Kidney (tissue), 14 donors: Measurements from ENCODE around the gene JPH3. TPM values are rescaled to one million over a fixed set of nuclear protein-coding genes. Genes with fewer than 3 reads are reported as not detected.
A peak's percentile ranks its signal among the peaks of the same experiment; 100 is the strongest.

Experiments used
- DNase-seq, 5 donors: peaks; one replicate each; pipeline ENCODE4 v3.0.0-alpha.2; 2013 to 2020
- FAIRE-seq: peaks from 2 replicates; lab custom pipeline; 2012; peaks lifted over from hg19 to GRCh38; lab: Jason Lieb, UNC
- H3K27ac ChIP-seq, 2 donors: one replicate each; pipeline ENCODE4 v1.7.0; 2013; ENCODE audit warnings: low read depth in 2 of 2, low read length in 2 of 2, inconsistent platforms in 1 of 2
- H3K27me3 ChIP-seq: one replicate; pipeline ENCODE4 v1.7.1; 2013; ENCODE audit warnings: low read length, inconsistent platforms; ENCODE audit not compliant: control insufficient read depth, insufficient read depth
- H3K36me3 ChIP-seq, 3 donors: one replicate each; pipeline versions ENCODE4 v1.7.0 to v1.7.1; 2013; ENCODE audit warnings: low read length in 3 of 3, control low read depth in 1 of 3, inconsistent platforms in 1 of 3; ENCODE audit not compliant: insufficient read depth in 3 of 3, control insufficient read depth in 2 of 3
- H3K4me1 ChIP-seq, 3 donors: one replicate each; pipeline versions ENCODE4 v1.7.0 to v1.7.1; 2013; ENCODE audit warnings: low read length in 3 of 3, inconsistent platforms in 1 of 3, low read depth in 1 of 3; ENCODE audit not compliant: control insufficient read depth in 2 of 3, insufficient read depth in 2 of 3
- H3K4me3 ChIP-seq, 3 donors: one replicate each; pipeline versions ENCODE4 v1.7.0 to v1.8.1; 2013; ENCODE audit warnings: low read length in 3 of 3, control low read depth in 1 of 3, inconsistent platforms in 1 of 3
- H3K9ac ChIP-seq, 3 donors: one replicate each; pipeline versions ENCODE4 v1.7.0 to v1.7.1; 2013; ENCODE audit warnings: low read length in 3 of 3, control low read depth in 1 of 3, inconsistent platforms in 1 of 3
- H3K9me3 ChIP-seq, 3 donors: one replicate each; pipeline versions ENCODE4 v1.7.0 to v1.7.1; 2013; ENCODE audit warnings: low read length in 3 of 3, control low read depth in 1 of 3, inconsistent platforms in 1 of 3; ENCODE audit not compliant: control insufficient read depth in 2 of 3, insufficient read depth in 1 of 3
- CTCF ChIP-seq: IDR thresholded peaks from 3 replicates; pipeline ENCODE4 v1.5.1; 2012; ENCODE audit warnings: mild to moderate bottlenecking, moderate library complexity, borderline replicate concordance; ENCODE audit not compliant: insufficient read depth; ENCODE audit errors: extremely low read depth
- intact Hi-C: fragments of 100-400 bp; cut with DNase I; formaldehyde crosslinking; loops from one replicate; pipeline ENCODE4 v1.11.1; 2022
- polyA plus RNA-seq: library from polyadenylated mRNA; stranded (reverse); fragments of 350-450 nt; fragmentation: Illumina TruSeq; extraction: RNeasy Lipid Tissue Mini Kit (QIAGEN cat#74804); gene quantifications from one replicate; pipeline ENCODE4 v1.2.3, GENCODE V29; 2014; ENCODE audit warnings: low read depth, low replicate concordance; ENCODE audit not compliant: insufficient read depth
- total RNA-seq: library from RNA; stranded (reverse); fragmentation: NEBNext Ultra II Directional; extraction: Animal tissue kit (Norgen Biotek cat#: 25700); gene quantifications from one replicate; pipeline ENCODE4 v1.2.1, GENCODE V29; 2021
- donor health status: control.
- donor health status: control.
- donor health status: control.
- donor health status: control.
- donor health status: control.
- donor health status: DM: yes; HTN: yes; CAD: no.
- donor health status: Normal renal cell carcinoma (clear cell type).

JPH3 gene
- total and polyA plus RNA-seq, 2 donors from 2014 or later = 0.69 TPM; not detected in 1

- TF ChIP-seq CTCF = no peak
- Histone ChIP-seq H3K4me1 (no peaks in the 10 kb centered on the region), H3K36me3 (no peaks in the 10 kb centered on the region), H3K4me3 (no peak overlapping the region), H3K9me3 (no peaks in the 10 kb centered on the region), H3K9ac (no peak overlapping the region), H3K27ac (no peak overlapping the region), H3K27me3 (no peaks in the 10 kb centered on the region)
- no peak for FAIRE-seq
- intact Hi-C loops = no loop called here
- no peak for DNase-seq
These were observed 85.8 kb downstream of the JPH3 start for GRCh38 chr16:87687998-87688529.

GRCh38 chr16:87688876-87689815 is 86.8 kb downstream of the JPH3 start:
- no peak overlapping the region for H3K4me3 ChIP-seq
- intact Hi-C loops = no loop called here
- peak in 1 of 5 donors; percentile 68 for DNase-seq
- no peaks in the 10 kb centered on the region for H3K27me3 ChIP-seq
- no peak overlapping the region for H3K27ac ChIP-seq
- no peaks in the 10 kb centered on the region for H3K4me1 ChIP-seq
- no peaks in the 10 kb centered on the region for H3K9me3 ChIP-seq
- no peaks in the 10 kb centered on the region for H3K36me3 ChIP-seq
- no peak for FAIRE-seq
- TF ChIP-seq CTCF = no peak
- no peak overlapping the region for H3K9ac ChIP-seq

GRCh38 chr16:87689956-87690465 is 87.7 kb downstream of the JPH3 start:
- no peak for FAIRE-seq
- Histone ChIP-seq H3K4me3 (no peak overlapping the region), H3K9me3 (no peaks in the 10 kb centered on the region), H3K4me1 (no peaks in the 10 kb centered on the region), H3K27ac (no peak overlapping the region), H3K9ac (no peak overlapping the region), H3K36me3 (no peaks in the 10 kb centered on the region), H3K27me3 (no peaks in the 10 kb centered on the region)
- no peak for TF ChIP-seq CTCF
- no peak for DNase-seq
- intact Hi-C loops = no loop called here
